ENCODE results near the gene TMEM117.

DNA sequence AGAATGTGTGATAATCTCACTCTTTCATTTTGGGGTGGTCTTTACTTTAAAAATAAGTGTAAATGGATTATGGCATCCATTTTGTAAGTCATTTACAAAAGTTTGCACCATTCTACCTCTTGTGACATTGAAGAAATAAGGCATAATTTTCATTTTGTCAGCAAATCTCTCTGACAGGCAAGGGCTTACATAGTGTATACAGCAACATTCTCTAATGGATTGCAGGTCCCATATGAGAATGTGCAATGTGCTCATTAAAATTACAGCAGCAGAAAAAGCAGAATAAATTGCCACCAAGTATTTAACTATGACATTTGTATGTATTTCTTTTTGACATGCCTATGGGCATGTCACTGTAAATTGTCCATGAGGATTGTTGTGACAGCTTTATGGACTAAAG lies 223.6 kb downstream of the TMEM117 start:
- TF ChIP-seq, protein P1, sequence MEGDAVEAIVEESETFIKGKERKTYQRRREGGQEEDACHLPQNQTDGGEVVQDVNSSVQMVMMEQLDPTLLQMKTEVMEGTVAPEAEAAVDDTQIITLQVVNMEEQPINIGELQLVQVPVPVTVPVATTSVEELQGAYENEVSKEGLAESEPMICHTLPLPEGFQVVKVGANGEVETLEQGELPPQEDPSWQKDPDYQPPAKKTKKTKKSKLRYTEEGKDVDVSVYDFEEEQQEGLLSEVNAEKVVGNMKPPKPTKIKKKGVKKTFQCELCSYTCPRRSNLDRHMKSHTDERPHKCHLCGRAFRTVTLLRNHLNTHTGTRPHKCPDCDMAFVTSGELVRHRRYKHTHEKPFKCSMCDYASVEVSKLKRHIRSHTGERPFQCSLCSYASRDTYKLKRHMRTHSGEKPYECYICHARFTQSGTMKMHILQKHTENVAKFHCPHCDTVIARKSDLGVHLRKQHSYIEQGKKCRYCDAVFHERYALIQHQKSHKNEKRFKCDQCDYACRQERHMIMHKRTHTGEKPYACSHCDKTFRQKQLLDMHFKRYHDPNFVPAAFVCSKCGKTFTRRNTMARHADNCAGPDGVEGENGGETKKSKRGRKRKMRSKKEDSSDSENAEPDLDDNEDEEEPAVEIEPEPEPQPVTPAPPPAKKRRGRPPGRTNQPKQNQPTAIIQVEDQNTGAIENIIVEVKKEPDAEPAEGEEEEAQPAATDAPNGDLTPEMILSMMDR (IDR thresholded peaks at IDR 0.05; ENCODE audit: extremely low read depth in 1 of 2, insufficient read depth in 1 of 2, low read depth in 1 of 2, low read length in 2 of 2) = no peak
- TF ChIP-seq, protein P2, sequence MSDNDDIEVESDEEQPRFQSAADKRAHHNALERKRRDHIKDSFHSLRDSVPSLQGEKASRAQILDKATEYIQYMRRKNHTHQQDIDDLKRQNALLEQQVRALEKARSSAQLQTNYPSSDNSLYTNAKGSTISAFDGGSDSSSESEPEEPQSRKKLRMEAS (IDR thresholded peaks at IDR 0.05; ENCODE audit: insufficient read depth, insufficient read length) = no peak
- TF ChIP-seq POLR2AphosphoS5 (IDR thresholded peaks at IDR 0.05; ENCODE audit: insufficient read depth, low read depth, low read length) (no peak), POLR2A (IDR thresholded peaks at IDR 0.05; ENCODE audit: low read depth, low read length) (no peak), EZH2 (IDR thresholded peaks at IDR 0.05; ENCODE audit: borderline replicate concordance, low read depth, low read length, severe bottlenecking) (no peak)

Data from endothelial cell of umbilical vein (primary cell).